Liver (tissue), 3 donors: ENCODE measurements around the gene CUX1.

Experiments used
- FOXA1 ChIP-seq: IDR thresholded peaks from 2 replicates; pipeline ENCODE4 v1.6.1; 2016; ENCODE audit warnings: antibody characterized with exemption
- HNF4A ChIP-seq, 2 donors: conservative IDR thresholded peaks; 2 replicates each; pipeline ENCODE4 v1.6.1; 2016; ENCODE audit warnings: antibody characterized with exemption in 2 of 2, mild to moderate bottlenecking in 2 of 2
- RAD21 ChIP-seq, 2 donors: IDR thresholded peaks; 2 replicates each; pipeline ENCODE4 v1.6.1; 2016; ENCODE audit warnings: antibody characterized with exemption in 2 of 2, mild to moderate bottlenecking in 2 of 2
- YY1 ChIP-seq: IDR thresholded peaks from 2 replicates; pipeline ENCODE4 v1.6.1; 2016; ENCODE audit warnings: antibody characterized with exemption, mild to moderate bottlenecking
- TF ChIP-seq, protein P1 (sequence below): fragments of 150-350 bp; IDR thresholded peaks from 2 replicates; pipeline ENCODE4 v1.5.1; 2017; ENCODE audit warnings: improper control_type of control experiment, low read depth, low read length; ENCODE audit not compliant: missing input control
- TF ChIP-seq, protein P2 (sequence below): IDR thresholded peaks from 2 replicates; pipeline ENCODE4 v1.6.1; 2016; ENCODE audit warnings: antibody characterized with exemption, mild to moderate bottlenecking
- donor health status: healthy.
- donor health status: healthy.

DNA sequence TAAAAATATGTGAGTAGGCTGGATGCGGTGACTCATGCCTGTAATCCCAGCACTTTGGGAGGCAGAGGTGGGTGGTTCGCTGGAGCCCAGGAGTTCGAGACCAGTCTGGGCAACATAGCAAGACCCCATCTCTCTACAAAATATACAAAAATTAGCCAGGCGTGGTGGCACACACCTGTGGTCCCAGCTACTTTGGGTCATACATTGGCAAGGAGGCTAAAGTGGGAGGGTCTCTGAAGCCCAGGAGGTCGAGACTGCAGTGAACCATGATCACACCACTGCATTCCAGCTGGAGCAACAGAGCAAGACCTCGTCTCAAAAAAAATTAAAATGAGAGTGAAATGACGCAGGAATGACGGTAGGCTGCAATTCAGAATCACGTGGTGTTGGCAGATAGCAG is 404.5 kb downstream of the CUX1 start:
- TF ChIP-seq, protein P1, sequence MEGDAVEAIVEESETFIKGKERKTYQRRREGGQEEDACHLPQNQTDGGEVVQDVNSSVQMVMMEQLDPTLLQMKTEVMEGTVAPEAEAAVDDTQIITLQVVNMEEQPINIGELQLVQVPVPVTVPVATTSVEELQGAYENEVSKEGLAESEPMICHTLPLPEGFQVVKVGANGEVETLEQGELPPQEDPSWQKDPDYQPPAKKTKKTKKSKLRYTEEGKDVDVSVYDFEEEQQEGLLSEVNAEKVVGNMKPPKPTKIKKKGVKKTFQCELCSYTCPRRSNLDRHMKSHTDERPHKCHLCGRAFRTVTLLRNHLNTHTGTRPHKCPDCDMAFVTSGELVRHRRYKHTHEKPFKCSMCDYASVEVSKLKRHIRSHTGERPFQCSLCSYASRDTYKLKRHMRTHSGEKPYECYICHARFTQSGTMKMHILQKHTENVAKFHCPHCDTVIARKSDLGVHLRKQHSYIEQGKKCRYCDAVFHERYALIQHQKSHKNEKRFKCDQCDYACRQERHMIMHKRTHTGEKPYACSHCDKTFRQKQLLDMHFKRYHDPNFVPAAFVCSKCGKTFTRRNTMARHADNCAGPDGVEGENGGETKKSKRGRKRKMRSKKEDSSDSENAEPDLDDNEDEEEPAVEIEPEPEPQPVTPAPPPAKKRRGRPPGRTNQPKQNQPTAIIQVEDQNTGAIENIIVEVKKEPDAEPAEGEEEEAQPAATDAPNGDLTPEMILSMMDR, result no peak
- TF ChIP-seq HNF4A (conservative IDR thresholded peaks at IDR 0.05), result no peak
- no peak for TF ChIP-seq FOXA1
- TF ChIP-seq, protein P2, sequence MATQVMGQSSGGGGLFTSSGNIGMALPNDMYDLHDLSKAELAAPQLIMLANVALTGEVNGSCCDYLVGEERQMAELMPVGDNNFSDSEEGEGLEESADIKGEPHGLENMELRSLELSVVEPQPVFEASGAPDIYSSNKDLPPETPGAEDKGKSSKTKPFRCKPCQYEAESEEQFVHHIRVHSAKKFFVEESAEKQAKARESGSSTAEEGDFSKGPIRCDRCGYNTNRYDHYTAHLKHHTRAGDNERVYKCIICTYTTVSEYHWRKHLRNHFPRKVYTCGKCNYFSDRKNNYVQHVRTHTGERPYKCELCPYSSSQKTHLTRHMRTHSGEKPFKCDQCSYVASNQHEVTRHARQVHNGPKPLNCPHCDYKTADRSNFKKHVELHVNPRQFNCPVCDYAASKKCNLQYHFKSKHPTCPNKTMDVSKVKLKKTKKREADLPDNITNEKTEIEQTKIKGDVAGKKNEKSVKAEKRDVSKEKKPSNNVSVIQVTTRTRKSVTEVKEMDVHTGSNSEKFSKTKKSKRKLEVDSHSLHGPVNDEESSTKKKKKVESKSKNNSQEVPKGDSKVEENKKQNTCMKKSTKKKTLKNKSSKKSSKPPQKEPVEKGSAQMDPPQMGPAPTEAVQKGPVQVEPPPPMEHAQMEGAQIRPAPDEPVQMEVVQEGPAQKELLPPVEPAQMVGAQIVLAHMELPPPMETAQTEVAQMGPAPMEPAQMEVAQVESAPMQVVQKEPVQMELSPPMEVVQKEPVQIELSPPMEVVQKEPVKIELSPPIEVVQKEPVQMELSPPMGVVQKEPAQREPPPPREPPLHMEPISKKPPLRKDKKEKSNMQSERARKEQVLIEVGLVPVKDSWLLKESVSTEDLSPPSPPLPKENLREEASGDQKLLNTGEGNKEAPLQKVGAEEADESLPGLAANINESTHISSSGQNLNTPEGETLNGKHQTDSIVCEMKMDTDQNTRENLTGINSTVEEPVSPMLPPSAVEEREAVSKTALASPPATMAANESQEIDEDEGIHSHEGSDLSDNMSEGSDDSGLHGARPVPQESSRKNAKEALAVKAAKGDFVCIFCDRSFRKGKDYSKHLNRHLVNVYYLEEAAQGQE, result no peak
- no peak for TF ChIP-seq YY1
- TF ChIP-seq RAD21 (IDR thresholded peaks at IDR 0.05), result no peak
